Jurkat, Clone E6-1 (cell line): ENCODE data around the gene SIGLEC8.
"Not testable (repeated sequence)": the region's sequence is repeated elsewhere in the genome, so short reads cannot be mapped to it uniquely, and the experiment has no call there.

ENCODE experiments used
- DNase-seq: peaks from one replicate; pipeline ENCODE4 v3.0.0-alpha.2; 2011; ENCODE audit warnings: low read depth, low spot score
- H3K4me3 ChIP-seq: 2 replicates; pipeline ENCODE4 v1.5.1; 2011; ENCODE audit warnings: mild to moderate bottlenecking, low read length, control low read depth, moderate library complexity

The SIGLEC8 gene

DNA sequence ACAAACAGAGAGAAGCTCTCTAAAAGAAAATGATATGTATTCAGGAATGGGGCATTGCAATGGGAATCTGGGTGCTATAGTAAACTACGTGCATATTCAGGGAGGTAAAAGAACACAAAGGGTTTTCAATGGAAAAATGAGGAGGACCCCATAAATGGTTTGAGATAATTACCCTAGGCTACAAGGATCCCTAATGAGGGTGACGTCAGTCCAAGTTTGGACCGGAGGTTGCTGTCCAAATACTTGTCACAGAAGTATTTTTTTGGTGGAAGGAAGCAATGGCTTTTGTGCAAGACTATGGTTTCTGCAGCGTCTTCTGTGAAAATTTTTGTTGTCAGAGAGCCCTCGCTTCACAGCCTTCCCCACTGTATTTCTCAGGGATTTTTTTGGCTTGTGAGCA lies 19.1 kb upstream of the SIGLEC8 start:
- no peak for DNase-seq
- H3K4me3 ChIP-seq = no peak overlapping the region

DNA sequence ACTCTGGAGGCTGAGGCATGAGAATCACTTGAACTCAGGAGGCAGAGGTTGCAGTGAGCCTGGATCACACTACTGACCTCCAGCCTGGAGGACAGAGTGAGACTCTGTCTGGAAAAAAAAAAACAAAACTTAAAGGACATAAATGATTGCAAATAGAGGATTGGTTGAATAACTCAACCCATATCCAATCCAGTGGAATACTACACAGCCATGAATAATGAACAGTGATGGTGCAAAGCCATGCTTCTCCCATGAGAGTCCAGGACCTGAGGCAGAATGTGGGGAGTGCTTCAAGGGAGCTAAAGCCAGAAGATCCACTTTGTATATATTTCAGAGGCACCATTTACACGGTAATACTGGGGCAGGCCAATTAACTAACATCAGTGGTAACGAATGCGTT lies 17.9 kb upstream of the SIGLEC8 start:
- H3K4me3 ChIP-seq = no peak overlapping the region
- DNase-seq = no peak

DNA sequence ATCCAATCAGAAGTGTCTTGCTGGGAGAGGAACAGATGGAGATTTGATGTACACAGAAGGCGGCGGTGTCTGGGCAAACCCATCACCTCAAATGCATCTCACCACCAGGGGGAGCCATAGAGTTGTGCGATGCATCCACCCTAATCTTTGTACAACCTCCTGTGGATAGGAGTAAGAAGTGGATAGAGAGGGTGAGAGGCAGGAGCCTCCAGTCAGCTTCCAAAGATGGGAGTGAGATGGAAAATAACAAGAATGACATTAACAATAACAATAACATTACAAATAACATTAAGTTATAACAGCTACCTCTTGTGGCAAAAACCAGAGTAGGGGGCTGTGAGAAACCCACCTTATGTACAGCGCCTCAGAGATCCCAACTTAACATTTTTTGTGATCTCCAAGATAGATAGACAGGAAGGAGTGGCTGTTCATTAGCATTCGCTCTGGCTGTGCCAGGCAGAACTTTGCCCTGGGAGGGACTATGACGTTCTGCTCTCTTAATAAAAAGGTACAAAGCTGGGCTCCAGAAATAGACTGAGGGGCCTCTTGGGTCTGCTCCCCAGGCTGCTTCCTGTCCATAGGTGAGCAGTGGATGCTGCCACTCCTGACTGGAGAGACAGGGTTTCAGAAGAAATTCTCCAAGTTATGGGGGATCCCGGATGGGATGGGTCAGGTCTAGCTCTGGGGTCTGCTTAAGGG lies 14.9 kb upstream of the SIGLEC8 start:
- DNase-seq = peak; percentile 71
- no peak overlapping the region for H3K4me3 ChIP-seq

DNA sequence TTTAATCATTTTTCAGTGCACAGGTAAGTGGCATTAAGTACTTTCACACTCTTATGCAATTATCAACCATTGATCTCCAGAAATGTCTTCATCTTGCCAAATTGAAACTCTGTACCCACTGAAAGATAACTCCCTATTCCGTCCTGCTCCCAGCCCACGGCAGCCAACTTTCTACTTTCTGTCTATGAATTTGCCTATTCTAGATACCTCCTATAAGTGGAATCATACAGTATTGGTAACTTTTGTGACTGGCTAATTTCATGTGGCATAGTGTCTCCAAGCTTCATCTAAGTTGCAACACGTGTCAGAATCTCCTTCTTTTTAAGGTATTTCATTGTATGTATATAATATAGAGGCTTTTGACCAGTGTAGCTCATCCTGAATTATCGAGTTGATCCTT lies 14.4 kb upstream of the SIGLEC8 start:
- DNase-seq = no peak
- H3K4me3 ChIP-seq = no peak overlapping the region

DNA sequence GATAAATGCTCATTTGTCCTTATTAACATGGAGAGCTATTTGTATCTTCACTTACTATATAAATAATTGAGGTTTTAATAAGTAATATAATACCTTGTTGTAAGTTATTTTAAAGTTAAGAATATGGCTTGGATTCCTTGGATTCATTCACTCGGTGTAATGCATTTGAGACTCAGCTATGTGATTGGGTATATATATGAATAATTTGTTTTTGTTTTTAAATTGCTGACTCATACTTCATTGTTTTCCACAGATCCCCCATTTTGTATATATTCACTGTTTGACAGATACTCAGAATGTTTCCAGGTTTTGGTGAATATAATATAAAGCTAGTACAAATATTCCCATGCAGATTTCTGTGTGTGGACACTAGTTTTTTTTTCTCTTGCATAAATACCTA lies 13.3 kb upstream of the SIGLEC8 start:
- no peak for DNase-seq
- no peak overlapping the region for H3K4me3 ChIP-seq

DNA sequence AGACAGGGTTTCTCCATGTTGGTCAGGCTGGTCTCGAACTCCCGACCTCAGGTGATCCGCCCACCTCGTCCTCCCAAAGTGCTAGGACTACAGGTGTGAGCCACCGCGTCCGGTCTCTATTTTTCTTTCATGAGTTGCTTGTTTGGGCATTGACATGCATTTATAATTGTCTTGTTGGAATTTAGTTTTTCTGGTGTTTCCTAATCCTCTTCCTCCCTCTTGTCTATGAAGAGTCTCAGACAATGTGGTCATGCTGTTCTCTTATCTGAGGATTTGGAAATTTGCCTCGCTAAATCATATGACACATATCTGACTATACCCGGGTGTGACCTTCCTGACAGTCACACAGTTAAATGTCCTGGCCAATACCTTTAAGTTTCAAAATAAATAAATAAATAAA lies 12.7 kb upstream of the SIGLEC8 start:
- no peak for DNase-seq

DNA sequence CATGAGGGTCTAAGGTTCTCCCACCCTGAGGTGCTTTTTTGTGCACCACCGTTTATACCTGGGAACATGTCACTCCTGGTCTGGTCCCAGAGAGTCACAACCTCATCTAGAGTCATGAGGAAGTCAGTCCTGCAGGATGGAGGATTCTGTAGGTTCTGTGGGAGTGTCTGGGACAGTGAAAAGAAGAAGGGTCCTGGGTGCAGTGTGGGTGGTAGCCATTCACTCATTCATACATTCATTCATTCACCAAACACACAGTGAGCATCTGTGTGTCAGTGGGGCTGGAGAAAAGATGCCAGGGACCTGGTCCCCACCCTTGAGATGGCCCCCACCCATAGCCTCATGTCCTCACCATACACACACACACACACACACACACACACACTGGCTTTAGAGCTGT lies 11.4 kb upstream of the SIGLEC8 start:
- no peak for DNase-seq

More for the DNA sequence above, 12.7 kb upstream of the SIGLEC8 start:
- no peak overlapping the region for H3K4me3 ChIP-seq

DNA sequence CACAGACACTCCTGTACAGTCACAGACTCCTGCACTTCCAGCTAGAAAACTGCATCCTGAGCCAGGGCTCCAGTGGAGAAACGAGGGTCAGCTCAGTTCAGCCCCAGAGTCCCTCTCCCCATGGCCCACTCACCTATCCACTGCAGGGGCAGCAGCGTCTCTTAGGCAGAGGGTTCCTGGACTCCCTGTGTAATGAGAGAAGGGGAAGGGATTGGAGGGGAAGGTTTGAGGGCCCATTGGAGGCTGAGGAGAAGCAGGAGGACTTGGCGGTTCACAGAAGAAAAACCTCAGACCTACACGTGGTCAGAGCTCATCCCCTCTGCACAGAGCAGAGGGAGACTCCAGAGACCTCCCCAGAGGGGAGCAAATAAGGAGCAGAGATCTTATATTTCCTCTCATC lies 10.9 kb upstream of the SIGLEC8 start:
- no peak overlapping the region for H3K4me3 ChIP-seq
- DNase-seq = no peak

More for the DNA sequence above, 11.4 kb upstream of the SIGLEC8 start:
- no peak overlapping the region for H3K4me3 ChIP-seq

DNA sequence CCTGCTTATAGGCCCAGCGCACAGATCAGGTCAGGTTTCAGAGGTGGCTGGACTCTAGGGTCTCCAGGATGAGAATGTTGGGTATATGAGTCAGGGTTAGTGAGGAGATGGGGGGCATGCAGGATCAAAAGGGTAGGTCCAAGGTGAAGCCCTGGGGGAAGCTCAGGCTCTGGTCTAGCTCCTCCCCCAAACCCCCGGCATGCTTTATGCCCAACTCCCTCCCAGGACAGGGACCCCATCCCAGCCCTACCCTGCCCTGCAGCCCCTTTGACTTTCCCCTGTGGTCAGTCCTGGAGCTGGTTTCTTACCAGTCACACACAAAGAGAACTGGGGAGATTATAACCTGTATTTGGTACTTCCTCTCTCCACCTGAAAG lies 10.3 kb upstream of the SIGLEC8 start:
- DNase-seq = no peak
- H3K4me3 ChIP-seq = peak overlapping the region; percentile 38

DNA sequence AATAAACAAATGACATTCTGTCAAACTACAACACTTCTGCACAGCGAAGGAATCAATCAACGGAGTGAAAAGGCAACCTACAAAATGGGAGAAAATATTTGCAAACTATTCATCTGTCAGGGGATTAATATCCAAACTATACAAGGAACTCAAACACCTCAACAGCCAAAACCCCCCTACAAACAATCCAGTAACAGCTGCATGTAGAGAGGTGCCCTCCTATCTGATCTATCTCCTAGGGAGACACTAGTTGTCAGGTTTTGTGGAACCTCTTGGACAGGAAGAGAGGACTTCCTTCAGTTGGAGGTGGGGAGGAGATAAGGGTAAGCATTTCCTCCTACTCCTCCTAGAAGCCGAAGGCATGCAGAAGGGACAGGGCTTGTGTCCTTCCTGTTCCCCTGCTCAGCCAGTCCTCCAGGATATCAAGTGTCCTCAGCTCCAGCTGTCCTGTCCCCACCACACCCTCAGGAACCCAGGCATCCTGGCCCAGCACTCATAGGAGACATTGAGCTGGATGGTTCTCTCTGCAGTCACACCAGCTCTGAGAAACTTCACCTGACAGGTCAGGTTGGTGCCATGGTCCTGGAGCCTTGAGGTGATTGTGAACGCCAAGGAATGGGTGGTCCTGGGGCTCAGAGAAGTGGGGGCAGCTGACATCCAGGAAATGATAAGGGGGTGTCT lies 9.8 kb upstream of the SIGLEC8 start:
- peak; percentile 61 for DNase-seq
- H3K4me3 ChIP-seq = peak overlapping the region; percentile 38

DNA sequence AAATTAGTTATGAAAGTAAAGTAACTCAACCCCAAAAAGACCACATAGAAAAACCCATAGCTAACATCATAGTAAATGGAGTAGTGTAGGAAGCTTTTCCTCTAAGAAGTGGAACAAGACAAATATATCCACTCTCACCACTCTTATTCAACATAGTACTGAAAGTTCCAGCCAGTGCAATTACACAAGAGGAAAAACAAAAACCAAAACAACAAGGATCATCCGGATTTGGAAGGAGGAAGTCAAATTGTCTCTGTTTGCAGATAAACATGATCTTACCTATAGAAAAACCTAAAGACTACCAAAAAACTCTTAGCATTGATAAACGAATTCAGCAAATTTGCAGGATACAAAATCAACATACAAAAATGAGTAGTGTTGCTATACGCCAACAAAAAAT lies 8.5 kb upstream of the SIGLEC8 start:
- no peak for DNase-seq
- H3K4me3 ChIP-seq = no peak overlapping the region

DNA sequence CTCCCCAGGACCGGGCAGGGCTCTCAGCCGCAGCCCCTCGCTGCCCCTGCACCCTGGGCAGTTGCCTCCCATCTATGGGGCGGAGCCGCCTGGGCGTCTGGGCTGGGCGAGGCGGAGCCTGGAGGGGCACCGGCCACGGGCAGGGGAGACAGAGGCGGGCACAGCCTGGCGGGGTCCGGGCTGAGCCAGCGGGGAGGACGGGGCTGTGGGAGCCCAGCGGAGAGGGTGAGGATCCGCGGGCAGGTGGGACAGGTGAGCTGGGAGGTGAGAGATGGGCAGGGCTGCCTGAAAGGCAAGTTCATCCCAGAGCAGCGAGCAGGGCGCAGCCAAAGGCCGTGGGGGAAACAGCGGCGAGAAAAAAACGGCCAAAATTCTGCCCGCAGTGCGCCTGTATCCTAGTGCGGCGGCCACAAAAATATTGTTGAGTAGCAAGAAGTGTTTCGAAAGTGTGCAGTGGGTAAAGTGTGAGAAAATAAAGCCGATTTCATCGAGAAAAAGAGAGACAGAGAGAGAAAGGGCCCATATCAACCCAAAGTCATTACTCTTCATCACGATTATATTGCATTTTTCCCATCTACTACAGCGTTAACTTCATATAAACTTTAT lies 5.8 kb upstream of the SIGLEC8 start:
- not testable (repeated sequence) for DNase-seq, H3K4me3 ChIP-seq

DNA sequence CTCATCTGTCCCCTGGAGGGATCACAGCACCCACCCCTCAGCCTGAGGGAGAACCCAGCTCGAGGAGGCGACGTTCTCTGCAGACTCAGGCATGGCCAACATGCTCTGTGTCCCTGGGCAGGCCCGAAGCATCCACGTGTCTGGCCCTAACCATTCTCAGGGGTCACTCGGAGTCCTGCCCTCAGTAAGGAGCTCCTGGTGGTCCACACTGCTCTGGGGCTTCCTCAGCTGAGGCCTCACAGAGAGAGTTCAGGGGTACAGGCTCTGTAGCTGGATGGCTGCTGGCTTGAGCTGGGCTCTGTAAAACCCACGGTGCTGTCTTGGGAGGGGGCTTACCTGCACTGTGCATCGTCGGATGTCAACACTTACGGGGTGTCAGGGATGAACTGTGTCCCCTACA lies 4.4 kb upstream of the SIGLEC8 start:
- H3K4me3 ChIP-seq = no peak overlapping the region
- no peak for DNase-seq

DNA sequence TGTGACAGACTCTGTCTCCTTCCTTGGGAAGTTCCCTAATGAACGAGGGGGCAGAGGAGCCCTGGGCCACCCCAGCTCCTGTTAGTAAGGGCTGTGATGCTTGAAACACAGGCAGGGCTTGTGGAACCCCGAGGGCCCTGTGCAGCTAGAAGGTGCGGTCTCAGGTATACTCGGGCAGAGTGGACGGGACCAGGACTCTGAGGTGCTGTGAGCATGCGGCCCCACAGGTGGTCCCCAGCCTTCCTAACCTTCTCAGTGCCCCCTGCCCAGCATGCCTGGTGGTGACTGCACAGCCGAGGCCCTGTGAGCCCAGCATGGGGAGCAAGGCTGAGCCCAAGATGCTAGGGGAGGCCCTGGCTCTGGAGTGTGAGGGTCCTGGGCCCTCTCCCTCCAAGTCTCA lies 4.0 kb upstream of the SIGLEC8 start:
- no peak for DNase-seq

DNA sequence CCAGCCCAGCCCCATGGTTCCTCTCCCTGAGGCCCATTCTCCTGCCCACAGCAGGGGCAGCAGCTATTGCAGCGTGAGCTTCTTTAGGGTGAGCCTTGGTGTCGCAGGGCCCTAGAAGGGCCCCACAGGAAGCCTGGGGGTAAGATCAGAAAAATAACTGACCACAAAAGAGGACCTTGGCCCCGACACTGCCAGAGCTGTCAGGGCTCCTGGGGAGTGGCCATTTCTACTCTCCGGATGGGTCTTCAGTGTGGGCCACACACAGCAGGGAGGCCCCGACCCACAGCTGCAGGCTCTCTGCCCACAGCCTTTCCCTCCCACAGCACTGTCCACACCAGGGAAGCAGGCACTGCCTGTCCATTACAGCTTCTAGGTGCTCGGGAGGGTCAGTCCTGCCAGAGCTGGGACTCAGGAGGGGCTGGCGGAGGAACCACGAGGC lies 3.5 kb upstream of the SIGLEC8 start:
- DNase-seq = no peak
- no peak overlapping the region for H3K4me3 ChIP-seq

More for the DNA sequence above, 4.0 kb upstream of the SIGLEC8 start:
- H3K4me3 ChIP-seq = no peak overlapping the region

DNA sequence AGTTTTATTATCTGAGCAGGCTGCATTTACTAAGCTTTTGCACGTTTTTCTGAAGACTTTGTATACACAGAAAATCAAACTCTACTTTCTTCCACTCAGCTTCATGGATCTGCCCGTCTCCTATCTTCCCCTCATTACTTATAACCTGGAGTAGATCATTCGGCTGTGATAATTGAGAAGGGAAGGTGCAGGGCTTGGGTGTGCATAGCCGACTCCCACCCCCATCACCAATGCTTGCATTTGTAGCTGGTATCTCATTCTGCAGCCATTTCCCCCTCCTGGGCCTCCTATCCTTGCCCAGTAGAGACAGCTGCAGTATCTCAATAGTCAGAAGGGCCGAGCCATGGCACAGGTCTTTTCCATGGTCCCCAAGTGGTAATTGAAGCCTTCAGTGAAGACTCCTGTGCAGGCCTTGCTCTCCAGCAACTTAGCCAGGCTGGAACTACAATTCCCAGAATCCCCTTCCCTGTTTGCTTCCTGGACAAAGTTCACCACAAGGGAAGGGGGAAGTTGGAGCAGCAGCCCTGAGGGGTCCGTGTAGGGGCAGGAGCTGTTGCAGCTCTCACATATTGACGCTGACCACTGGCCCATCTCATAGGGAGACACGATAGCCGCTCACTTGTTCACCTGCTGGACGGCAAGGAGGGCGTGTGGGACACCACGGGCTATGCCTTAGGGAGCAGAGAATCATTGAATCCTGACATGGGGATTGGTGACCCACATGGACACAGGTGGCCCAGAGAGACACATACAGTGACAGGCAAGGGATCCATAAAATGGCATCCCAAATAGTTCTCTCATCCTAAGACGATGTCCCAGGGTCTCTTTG lies 2.1 kb upstream of the SIGLEC8 start:
- H3K4me3 ChIP-seq = no peak overlapping the region
- DNase-seq = no peak

DNA sequence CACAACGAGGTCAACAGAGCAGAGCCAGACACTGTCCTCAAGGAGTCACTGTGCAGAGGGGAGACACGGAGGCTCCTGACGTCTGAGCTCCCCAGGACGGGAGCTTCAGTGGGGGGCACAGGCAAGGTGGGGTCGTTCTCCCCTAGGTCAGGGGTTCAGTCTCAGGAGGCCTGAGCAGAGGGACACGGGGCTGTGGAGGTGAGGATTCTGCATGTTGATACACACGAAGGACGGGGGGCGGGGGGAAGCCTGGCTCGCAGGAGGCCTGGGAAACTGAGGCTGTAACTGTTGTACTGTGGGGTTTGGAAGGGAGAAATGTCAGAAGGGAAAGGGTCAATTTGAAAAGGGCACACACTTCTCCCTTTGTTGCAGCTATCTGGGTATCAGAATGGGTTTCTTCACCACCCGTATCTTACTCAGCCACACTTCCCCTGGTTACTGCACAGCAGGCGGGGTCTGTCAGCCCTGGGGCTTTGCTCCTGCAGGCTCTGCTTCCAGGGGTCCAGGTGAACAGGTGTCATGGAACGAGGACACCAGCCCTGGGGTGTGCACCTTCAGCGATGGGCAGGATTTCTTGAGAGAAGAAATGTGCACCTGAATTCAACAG lies 748 bp upstream of the SIGLEC8 start:
- DNase-seq = no peak
- no peak overlapping the region for H3K4me3 ChIP-seq

DNA sequence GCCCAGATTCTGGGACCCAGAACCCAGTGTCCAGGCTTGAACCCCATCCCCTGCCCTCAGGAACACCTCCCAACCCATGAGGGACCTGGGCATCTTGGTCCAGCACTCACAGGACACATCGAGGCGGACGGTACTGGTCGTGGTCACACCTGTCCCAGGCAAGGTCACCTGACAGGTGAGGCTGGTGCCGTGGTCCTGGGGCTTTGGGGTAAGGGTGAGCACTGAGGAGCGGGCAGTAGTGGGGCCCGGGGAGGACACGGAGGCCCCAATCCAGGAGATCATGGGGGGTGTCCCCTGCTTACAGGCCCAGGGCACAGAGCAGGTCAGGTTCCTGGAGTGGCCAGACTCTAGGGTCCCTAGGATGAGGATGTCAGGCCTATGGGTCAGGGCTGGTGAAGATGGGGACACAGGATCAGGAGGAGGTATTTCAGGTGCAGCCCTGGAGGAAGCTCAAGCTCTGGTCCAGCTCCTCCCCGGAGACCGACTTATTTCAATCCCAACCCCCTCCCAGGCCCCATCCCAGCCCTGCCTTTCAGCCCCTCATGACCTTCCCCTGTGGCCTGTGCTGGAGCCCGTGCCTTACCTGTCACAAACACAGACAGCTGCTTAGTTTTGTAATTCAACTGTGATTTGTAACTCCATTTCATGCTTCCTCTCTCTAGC lies 772 bp downstream of the SIGLEC8 start:
- H3K4me3 ChIP-seq = no peak overlapping the region
- no peak for DNase-seq
